IPS-15b (cell line): Measurements from ENCODE around the gene FIBCD1.
A peak's percentile ranks its signal among the peaks of the same experiment; 100 is the strongest.

ENCODE experiments used
- H3K27me3 ChIP-seq: one replicate; pipeline ENCODE4 v1.6.1; 2013; ENCODE audit warnings: low read length; ENCODE audit not compliant: control insufficient read depth, insufficient read depth
- H3K36me3 ChIP-seq: one replicate; pipeline ENCODE4 v1.6.1; 2013; ENCODE audit warnings: low read length; ENCODE audit not compliant: control insufficient read depth, insufficient read depth
- H3K4me1 ChIP-seq: one replicate; pipeline ENCODE4 v1.6.1; 2013; ENCODE audit warnings: mild to moderate bottlenecking, low read length; ENCODE audit not compliant: control insufficient read depth, insufficient read depth
- H3K4me3 ChIP-seq: one replicate; pipeline ENCODE4 v1.5.1; 2013; ENCODE audit warnings: low read depth, low read length
- H3K9ac ChIP-seq: one replicate; pipeline ENCODE4 v1.6.1; 2013; ENCODE audit warnings: low read depth, mild to moderate bottlenecking, low read length
- H3K9me3 ChIP-seq: one replicate; pipeline ENCODE4 v1.6.1; 2013; ENCODE audit warnings: mild to moderate bottlenecking, low read length; ENCODE audit not compliant: control insufficient read depth, insufficient read depth

The FIBCD1 gene

GRCh38 chr9:130938652-130939404 lies at the start of gene FIBCD1:
TSS of gene FIBCD1 (minus strand) at chr9:130939247. CDS start at chr9:130938607, 640 bp downstream.
- Histone ChIP-seq H3K4me1 (peaks cover 3% of the 10 kb centered on the region), H3K9ac (peak within 1 kb of the TSS; percentile 47), H3K27me3 (peaks cover 34% of the 10 kb centered on the region), H3K9me3 (no peaks in the 10 kb centered on the region), H3K4me3 (peak within 1 kb of the TSS; percentile 58), H3K36me3 (no peaks in the 10 kb centered on the region)

- no peaks in the 10 kb centered on the region for H3K27me3 ChIP-seq
- peaks cover 3% of the 10 kb centered on the region for H3K4me1 ChIP-seq
- H3K9me3 ChIP-seq = no peaks in the 10 kb centered on the region
- no peak overlapping the region for H3K9ac ChIP-seq
- H3K4me3 ChIP-seq = no peak overlapping the region
- no peaks in the 10 kb centered on the region for H3K36me3 ChIP-seq
Observed at GRCh38 chr9:130988400-130988747, 49.3 kb upstream of the FIBCD1 start.

- H3K4me3 ChIP-seq = no peak overlapping the region
- no peaks in the 10 kb centered on the region for H3K27me3 ChIP-seq
- peaks cover 3% of the 10 kb centered on the region for H3K4me1 ChIP-seq
- no peaks in the 10 kb centered on the region for H3K36me3 ChIP-seq
- no peaks in the 10 kb centered on the region for H3K9me3 ChIP-seq
- no peak overlapping the region for H3K9ac ChIP-seq
Observed at GRCh38 chr9:130987738-130988399, 48.8 kb upstream of the FIBCD1 start.

- Histone ChIP-seq H3K36me3 (no peaks in the 10 kb centered on the region), H3K9ac (no peak overlapping the region), H3K4me1 (peaks cover 3% of the 10 kb centered on the region), H3K4me3 (no peak overlapping the region), H3K9me3 (no peaks in the 10 kb centered on the region), H3K27me3 (no peaks in the 10 kb centered on the region)
Observed at GRCh38 chr9:130987054-130987453, 48.0 kb upstream of the FIBCD1 start.

- H3K27me3 ChIP-seq = no peaks in the 10 kb centered on the region
- no peaks in the 10 kb centered on the region for H3K9me3 ChIP-seq
- no peak overlapping the region for H3K9ac ChIP-seq
- no peaks in the 10 kb centered on the region for H3K4me1 ChIP-seq
- no peak overlapping the region for H3K4me3 ChIP-seq
- H3K36me3 ChIP-seq = no peaks in the 10 kb centered on the region
Observed at GRCh38 chr9:130986356-130986965, 47.4 kb upstream of the FIBCD1 start.

- Histone ChIP-seq H3K4me3 (no peak overlapping the region), H3K9me3 (no peaks in the 10 kb centered on the region), H3K9ac (no peak overlapping the region), H3K36me3 (no peaks in the 10 kb centered on the region), H3K4me1 (no peaks in the 10 kb centered on the region), H3K27me3 (no peaks in the 10 kb centered on the region)
Observed at GRCh38 chr9:130985606-130986162, 46.6 kb upstream of the FIBCD1 start.

GRCh38 chr9:130985029-130985428 lies 46.0 kb upstream of the FIBCD1 start:
- H3K9ac ChIP-seq = no peak overlapping the region
- no peak overlapping the region for H3K4me3 ChIP-seq
- no peaks in the 10 kb centered on the region for H3K27me3 ChIP-seq
- no peaks in the 10 kb centered on the region for H3K9me3 ChIP-seq
- H3K36me3 ChIP-seq = no peaks in the 10 kb centered on the region
- H3K4me1 ChIP-seq = no peaks in the 10 kb centered on the region

- H3K9ac ChIP-seq = no peak overlapping the region
- H3K27me3 ChIP-seq = no peaks in the 10 kb centered on the region
- H3K4me3 ChIP-seq = no peak overlapping the region
- H3K4me1 ChIP-seq = no peaks in the 10 kb centered on the region
- no peaks in the 10 kb centered on the region for H3K9me3 ChIP-seq
- H3K36me3 ChIP-seq = no peaks in the 10 kb centered on the region
Observed at GRCh38 chr9:130984521-130984920, 45.5 kb upstream of the FIBCD1 start.

GRCh38 chr9:130983970-130984369 lies 44.9 kb upstream of the FIBCD1 start:
- Histone ChIP-seq H3K4me1 (no peaks in the 10 kb centered on the region), H3K9ac (no peak overlapping the region), H3K9me3 (no peaks in the 10 kb centered on the region), H3K27me3 (no peaks in the 10 kb centered on the region), H3K4me3 (no peak overlapping the region), H3K36me3 (no peaks in the 10 kb centered on the region)

GRCh38 chr9:130983359-130983670 lies 44.3 kb upstream of the FIBCD1 start:
- H3K4me1 ChIP-seq = no peaks in the 10 kb centered on the region
- no peaks in the 10 kb centered on the region for H3K36me3 ChIP-seq
- H3K9ac ChIP-seq = no peak overlapping the region
- no peaks in the 10 kb centered on the region for H3K27me3 ChIP-seq
- H3K9me3 ChIP-seq = no peaks in the 10 kb centered on the region
- no peak overlapping the region for H3K4me3 ChIP-seq

GRCh38 chr9:130982636-130983358 lies 43.8 kb upstream of the FIBCD1 start:
- no peak overlapping the region for H3K4me3 ChIP-seq

More at GRCh38 chr9:130982636-130983358, 43.8 kb upstream of the FIBCD1 start:
- H3K36me3 ChIP-seq = no peaks in the 10 kb centered on the region
- no peaks in the 10 kb centered on the region for H3K9me3 ChIP-seq
- H3K4me1 ChIP-seq = no peaks in the 10 kb centered on the region
- H3K27me3 ChIP-seq = no peaks in the 10 kb centered on the region
- H3K9ac ChIP-seq = no peak overlapping the region
